Osteoblast (primary cell): ENCODE results near the gene GPR18. TPM values are rescaled to one million over a fixed set of nuclear protein-coding genes. Genes with fewer than 3 reads are reported as not detected.

Source experiments
- DNase-seq: peaks from one replicate; pipeline ENCODE4 v3.0.0; 2011; ENCODE audit warnings: low spot score, mixed read lengths; ENCODE audit not compliant: insufficient read length; ENCODE audit errors: missing footprints
- H2AFZ ChIP-seq: 2 replicates; pipeline ENCODE4 v1.6.0; 2011; ENCODE audit warnings: mild to moderate bottlenecking, low read length
- H3K27ac ChIP-seq: 2 replicates; pipeline ENCODE4 v1.5.1; 2011; ENCODE audit warnings: mild to moderate bottlenecking, low read depth, low read length, moderate library complexity
- H3K27me3 ChIP-seq: 2 replicates; pipeline ENCODE4 v1.6.0; 2012; ENCODE audit warnings: mild to moderate bottlenecking, control low read depth, inconsistent platforms, low read length, moderate library complexity; ENCODE audit not compliant: insufficient read depth
- H3K36me3 ChIP-seq: 2 replicates; pipeline ENCODE4 v1.5.1; 2011; ENCODE audit warnings: mild to moderate bottlenecking, low read length, control low read depth, moderate library complexity; ENCODE audit not compliant: insufficient read depth
- H3K4me1 ChIP-seq: 2 replicates; pipeline ENCODE4 v1.5.1; 2011; ENCODE audit warnings: mild to moderate bottlenecking, low read length, control low read depth, moderate library complexity; ENCODE audit not compliant: insufficient read depth
- H3K4me2 ChIP-seq: 2 replicates; pipeline ENCODE4 v1.6.0; 2011; ENCODE audit warnings: mild to moderate bottlenecking, low read length; ENCODE audit not compliant: insufficient read depth
- H3K4me3 ChIP-seq: fragments of 200-600 bp; sonication (generic); 3 replicates; pipeline ENCODE4 v1.5.1; 2012; ENCODE audit warnings: mild to moderate bottlenecking, low read length, inconsistent platforms; ENCODE audit not compliant: insufficient read depth
- H3K79me2 ChIP-seq: 2 replicates; pipeline ENCODE4 v1.6.0; 2012; ENCODE audit warnings: mild to moderate bottlenecking, low read length, control low read depth, inconsistent platforms; ENCODE audit not compliant: insufficient read depth
- H3K9me3 ChIP-seq: 2 replicates; pipeline ENCODE4 v1.5.1; 2011; ENCODE audit warnings: low read depth, low read length, control low read depth
- H4K20me1 ChIP-seq: 2 replicates; pipeline ENCODE4 v1.6.0; 2012; ENCODE audit warnings: mild to moderate bottlenecking, low read length, control low read depth; ENCODE audit not compliant: insufficient read depth
- total RNA-seq: library from RNA; depleted of rRNA; stranded (reverse); fragments of >200 nt; gene quantifications from 2 replicates; pipeline ENCODE4 v1.2.3, GENCODE V29; 2012
- TF ChIP-seq, protein P1 (sequence below): IDR thresholded peaks from 2 replicates; pipeline ENCODE4 v1.5.1; 2011; ENCODE audit warnings: mild to moderate bottlenecking, low read depth, low read length, moderate library complexity; ENCODE audit errors: extremely low read depth

The GPR18 gene
- total RNA-seq, 1 donor, result under 0.01 TPM

DNA sequence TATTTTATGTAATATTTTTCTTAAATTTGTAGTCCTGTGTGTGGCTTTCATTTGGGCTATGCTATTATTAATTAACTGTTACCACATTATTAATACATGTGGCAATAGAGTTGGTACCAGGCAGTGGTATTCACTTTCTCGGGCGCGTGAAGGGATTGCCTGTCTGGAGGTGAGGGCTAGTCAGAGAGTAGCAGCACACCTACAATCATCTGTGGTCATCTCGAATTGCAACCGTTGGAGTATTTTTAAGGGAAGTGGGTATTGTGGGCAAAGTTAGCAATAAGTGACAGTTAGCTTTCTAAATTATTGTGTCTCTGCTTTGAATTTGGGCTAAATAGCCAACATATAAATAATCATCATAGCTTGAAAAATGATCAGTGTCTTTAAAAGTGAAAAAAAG is 20.0 kb upstream of the GPR18 start:
- peaks cover 33% of the 10 kb centered on the region for H3K4me1 ChIP-seq
- TF ChIP-seq, protein P1, sequence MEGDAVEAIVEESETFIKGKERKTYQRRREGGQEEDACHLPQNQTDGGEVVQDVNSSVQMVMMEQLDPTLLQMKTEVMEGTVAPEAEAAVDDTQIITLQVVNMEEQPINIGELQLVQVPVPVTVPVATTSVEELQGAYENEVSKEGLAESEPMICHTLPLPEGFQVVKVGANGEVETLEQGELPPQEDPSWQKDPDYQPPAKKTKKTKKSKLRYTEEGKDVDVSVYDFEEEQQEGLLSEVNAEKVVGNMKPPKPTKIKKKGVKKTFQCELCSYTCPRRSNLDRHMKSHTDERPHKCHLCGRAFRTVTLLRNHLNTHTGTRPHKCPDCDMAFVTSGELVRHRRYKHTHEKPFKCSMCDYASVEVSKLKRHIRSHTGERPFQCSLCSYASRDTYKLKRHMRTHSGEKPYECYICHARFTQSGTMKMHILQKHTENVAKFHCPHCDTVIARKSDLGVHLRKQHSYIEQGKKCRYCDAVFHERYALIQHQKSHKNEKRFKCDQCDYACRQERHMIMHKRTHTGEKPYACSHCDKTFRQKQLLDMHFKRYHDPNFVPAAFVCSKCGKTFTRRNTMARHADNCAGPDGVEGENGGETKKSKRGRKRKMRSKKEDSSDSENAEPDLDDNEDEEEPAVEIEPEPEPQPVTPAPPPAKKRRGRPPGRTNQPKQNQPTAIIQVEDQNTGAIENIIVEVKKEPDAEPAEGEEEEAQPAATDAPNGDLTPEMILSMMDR, result no peak
- H3K36me3 ChIP-seq, result no peaks in the 10 kb centered on the region
- no peaks in the 10 kb centered on the region for H3K9me3 ChIP-seq
- no peaks in the 10 kb centered on the region for H3K27me3 ChIP-seq
- peaks cover 2% of the 10 kb centered on the region for H3K79me2 ChIP-seq
- H3K4me3 ChIP-seq, result no peak overlapping the region
- peaks cover 5% of the 10 kb centered on the region for H4K20me1 ChIP-seq
- no peak overlapping the region for H2AFZ ChIP-seq
- no peak overlapping the region for H3K4me2 ChIP-seq
- DNase-seq, result no peak
- H3K27ac ChIP-seq, result no peak overlapping the region

DNA sequence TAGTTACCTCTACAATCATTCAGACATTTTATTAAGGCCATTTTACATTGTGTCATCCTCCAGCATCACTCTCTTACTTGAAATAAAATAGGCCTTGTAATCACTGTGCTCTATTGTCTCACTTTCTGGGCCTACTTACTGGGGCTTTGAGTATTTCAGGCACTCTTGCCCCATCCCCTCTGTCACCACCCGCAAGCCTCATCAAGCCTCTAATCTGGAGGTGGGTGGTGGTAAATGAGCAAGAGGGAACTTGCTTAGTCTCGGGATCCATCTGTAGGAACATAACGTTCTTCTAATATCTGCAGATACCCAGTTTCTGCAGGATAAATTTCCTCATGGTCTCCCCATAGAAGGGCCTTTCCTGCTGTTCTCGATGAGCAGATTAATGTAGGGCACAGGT is 19.4 kb upstream of the GPR18 start:
- no peak overlapping the region for H3K4me3 ChIP-seq
- H4K20me1 ChIP-seq, result peaks cover 5% of the 10 kb centered on the region
- H3K9me3 ChIP-seq, result no peaks in the 10 kb centered on the region
- H3K4me1 ChIP-seq, result peaks cover 27% of the 10 kb centered on the region
- no peak for DNase-seq
- H3K79me2 ChIP-seq, result peaks cover 2% of the 10 kb centered on the region
- H3K4me2 ChIP-seq, result no peak overlapping the region
- H3K27me3 ChIP-seq, result no peaks in the 10 kb centered on the region
- H2AFZ ChIP-seq, result no peak overlapping the region
- TF ChIP-seq, protein P1, result no peak
- no peak overlapping the region for H3K27ac ChIP-seq
- H3K36me3 ChIP-seq, result no peaks in the 10 kb centered on the region

DNA sequence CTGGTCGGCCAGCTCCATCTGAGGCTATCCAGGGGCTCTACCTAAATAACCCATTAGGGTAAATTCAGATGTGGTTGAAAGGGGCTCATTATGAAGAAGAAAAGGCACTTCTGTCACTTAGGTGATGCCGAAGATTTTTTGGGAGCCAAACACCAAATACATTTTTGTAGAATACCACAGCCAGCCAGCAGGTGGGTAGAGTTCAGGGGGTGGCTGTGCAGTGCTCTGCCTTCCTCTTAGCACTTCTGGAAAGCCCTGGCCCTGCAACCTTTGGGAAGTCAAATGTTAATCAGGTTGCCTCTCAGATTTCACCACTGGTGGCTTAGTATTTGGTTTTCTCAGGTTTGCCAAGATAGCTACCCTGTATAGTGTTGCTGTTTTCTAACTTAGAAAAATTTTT is 18.5 kb upstream of the GPR18 start:
- TF ChIP-seq, protein P1, result no peak
- Histone ChIP-seq H3K27me3 (no peaks in the 10 kb centered on the region), H3K79me2 (peaks cover 2% of the 10 kb centered on the region), H3K36me3 (no peaks in the 10 kb centered on the region), H3K27ac (no peak overlapping the region), H2AFZ (no peak overlapping the region), H3K4me2 (no peak overlapping the region), H3K4me3 (no peak overlapping the region), H3K9me3 (no peaks in the 10 kb centered on the region), H3K4me1 (peaks cover 18% of the 10 kb centered on the region), H4K20me1 (peaks cover 5% of the 10 kb centered on the region)
- no peak for DNase-seq

DNA sequence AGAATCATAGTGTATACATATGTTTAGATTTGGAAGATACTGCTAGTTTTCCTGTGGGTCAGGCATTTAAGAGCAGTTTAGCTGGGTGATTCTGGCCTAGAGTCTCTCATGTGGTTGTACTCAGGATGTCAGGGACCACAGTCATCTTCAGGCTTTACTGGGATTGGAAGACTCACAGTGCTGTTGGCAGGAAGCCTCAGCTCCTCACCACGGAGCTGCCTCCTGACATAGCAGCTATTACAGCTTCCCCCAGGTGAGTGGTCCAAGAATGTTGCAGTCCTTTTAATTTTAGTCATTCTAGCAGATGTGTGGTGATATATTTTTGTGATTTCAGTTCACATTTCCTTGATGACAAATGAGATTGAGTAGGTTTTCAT is 16.9 kb upstream of the GPR18 start:
- TF ChIP-seq, protein P1, result no peak
- Histone ChIP-seq H3K27ac (peak overlapping the region; percentile 7), H3K4me3 (no peak overlapping the region), H2AFZ (no peak overlapping the region), H4K20me1 (peaks cover 5% of the 10 kb centered on the region), H3K9me3 (no peaks in the 10 kb centered on the region), H3K4me1 (peaks cover 12% of the 10 kb centered on the region), H3K27me3 (no peaks in the 10 kb centered on the region), H3K36me3 (no peaks in the 10 kb centered on the region), H3K4me2 (no peak overlapping the region), H3K79me2 (peaks cover 4% of the 10 kb centered on the region)
- peak; percentile 72 for DNase-seq
